Measurements from ENCODE around the gene TMC8. TPM values are rescaled to one million over a fixed set of nuclear protein-coding genes. Genes with fewer than 3 reads are reported as not detected.

TMC8 gene
- total RNA-seq, 2 donors from 2014 or later = 1.0 to 2.6 TPM

DNA sequence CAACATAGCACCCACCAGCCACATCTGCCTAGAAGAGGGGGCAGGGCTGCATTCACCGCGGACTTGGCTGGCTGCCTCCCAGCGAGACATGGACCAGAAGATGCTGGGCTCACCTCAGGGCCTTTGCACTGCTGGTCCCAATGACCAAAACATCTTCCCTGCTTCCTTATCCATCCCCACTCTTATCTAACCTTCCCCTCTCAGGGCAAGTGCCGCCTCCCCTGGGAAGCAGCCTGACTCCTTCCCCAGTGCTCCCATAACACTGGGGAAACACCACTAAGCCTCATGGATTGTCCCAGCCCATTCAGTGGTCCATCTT lies 7.7 kb upstream of the TMC8 start:
- Histone ChIP-seq H3K36me3 (peaks cover 21% of the 10 kb centered on the region), H3K27ac (no peak overlapping the region), H3K9me3 (no peaks in the 10 kb centered on the region), H3K27me3 (no peaks in the 10 kb centered on the region), H3K4me1 (peaks cover 0 to 38% of the 10 kb centered on the region in 2 donors), H3K4me3 (no peak overlapping the region)
- TF ChIP-seq, protein P1, sequence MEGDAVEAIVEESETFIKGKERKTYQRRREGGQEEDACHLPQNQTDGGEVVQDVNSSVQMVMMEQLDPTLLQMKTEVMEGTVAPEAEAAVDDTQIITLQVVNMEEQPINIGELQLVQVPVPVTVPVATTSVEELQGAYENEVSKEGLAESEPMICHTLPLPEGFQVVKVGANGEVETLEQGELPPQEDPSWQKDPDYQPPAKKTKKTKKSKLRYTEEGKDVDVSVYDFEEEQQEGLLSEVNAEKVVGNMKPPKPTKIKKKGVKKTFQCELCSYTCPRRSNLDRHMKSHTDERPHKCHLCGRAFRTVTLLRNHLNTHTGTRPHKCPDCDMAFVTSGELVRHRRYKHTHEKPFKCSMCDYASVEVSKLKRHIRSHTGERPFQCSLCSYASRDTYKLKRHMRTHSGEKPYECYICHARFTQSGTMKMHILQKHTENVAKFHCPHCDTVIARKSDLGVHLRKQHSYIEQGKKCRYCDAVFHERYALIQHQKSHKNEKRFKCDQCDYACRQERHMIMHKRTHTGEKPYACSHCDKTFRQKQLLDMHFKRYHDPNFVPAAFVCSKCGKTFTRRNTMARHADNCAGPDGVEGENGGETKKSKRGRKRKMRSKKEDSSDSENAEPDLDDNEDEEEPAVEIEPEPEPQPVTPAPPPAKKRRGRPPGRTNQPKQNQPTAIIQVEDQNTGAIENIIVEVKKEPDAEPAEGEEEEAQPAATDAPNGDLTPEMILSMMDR (IDR thresholded peaks at IDR 0.05) = no peak
- no peak for DNase-seq (ENCODE audit: low spot score)

- peaks cover 21% of the 10 kb centered on the region for H3K36me3 ChIP-seq
- H3K4me1 ChIP-seq = peaks cover 1 to 43% of the 10 kb centered on the region in 2 donors
- no peak overlapping the region for H3K4me3 ChIP-seq
- DNase-seq (ENCODE audit: low spot score) = no peak
- no peak overlapping the region for H3K27ac ChIP-seq
- TF ChIP-seq, protein P1 (IDR thresholded peaks at IDR 0.05) = no peak
- H3K27me3 ChIP-seq = no peaks in the 10 kb centered on the region
- H3K9me3 ChIP-seq = no peaks in the 10 kb centered on the region
These were observed 7.2 kb upstream of the TMC8 start for GRCh38 chr17:78123258-78123929.

DNA sequence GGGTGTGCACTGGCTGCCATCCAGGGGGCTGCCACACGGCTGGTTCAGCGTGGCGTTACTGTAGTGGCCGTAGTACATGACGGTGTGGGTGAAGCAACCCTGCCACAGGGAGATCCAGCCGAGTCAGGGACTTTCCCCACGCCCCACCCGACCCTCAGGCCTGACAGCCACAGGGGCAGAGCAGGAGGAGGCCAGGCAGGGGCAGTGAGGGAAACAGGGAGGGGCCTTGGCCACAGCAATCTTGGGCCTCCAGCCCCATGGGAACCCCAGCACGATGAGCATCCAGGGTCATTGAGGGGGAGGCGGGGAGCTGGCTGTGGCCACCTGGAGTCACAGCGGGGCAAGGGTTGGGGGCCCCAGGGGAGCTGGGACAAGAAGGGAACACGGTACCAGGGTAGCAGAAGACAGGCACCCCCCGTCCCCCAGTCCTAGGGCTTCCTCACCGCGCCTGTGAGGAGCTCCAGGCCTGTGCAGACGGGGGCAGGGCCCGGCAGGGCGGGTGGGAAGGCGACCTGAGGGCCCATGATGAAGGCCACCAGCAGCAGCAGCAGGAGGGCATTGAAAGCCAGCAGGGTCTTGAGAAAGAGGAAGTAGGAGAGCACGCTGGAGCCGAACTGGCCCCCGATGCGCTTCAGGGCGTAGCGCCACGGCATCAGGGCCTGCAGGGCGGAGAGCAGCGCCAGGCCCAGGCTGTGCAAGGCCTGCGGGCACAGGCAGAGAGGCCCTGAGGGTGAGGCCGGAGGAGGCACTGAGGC lies 6.3 kb upstream of the TMC8 start:
- TF ChIP-seq, protein P1 (IDR thresholded peaks at IDR 0.05) = no peak
- H3K27ac ChIP-seq = peak overlapping the region in 1 of 2 donors; percentile 83
- peaks cover 2 to 51% of the 10 kb centered on the region in 2 donors for H3K4me1 ChIP-seq
- no peak overlapping the region for H3K4me3 ChIP-seq
- peaks cover 21% of the 10 kb centered on the region for H3K36me3 ChIP-seq
- no peak for DNase-seq (ENCODE audit: low spot score)
- no peaks in the 10 kb centered on the region for H3K9me3 ChIP-seq
- H3K27me3 ChIP-seq = no peaks in the 10 kb centered on the region

DNA sequence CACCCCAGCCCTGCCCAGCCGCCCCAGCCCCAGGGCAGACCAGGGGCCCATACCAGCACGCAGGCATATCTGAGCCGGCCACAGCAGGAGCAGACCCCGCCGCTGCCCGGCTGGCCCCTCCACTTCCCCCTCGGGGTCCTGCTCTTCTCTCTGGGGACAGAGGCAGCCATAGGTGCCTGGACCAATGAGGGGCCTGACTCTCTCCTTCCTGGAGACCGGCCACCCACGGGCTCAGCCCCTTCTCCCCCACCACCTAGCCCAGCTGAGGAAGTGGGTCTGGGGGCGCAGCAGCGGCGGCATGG lies 5.8 kb upstream of the TMC8 start:
- no peak for DNase-seq (ENCODE audit: low spot score)
- H3K36me3 ChIP-seq = peaks cover 21% of the 10 kb centered on the region
- no peaks in the 10 kb centered on the region for H3K9me3 ChIP-seq
- no peak overlapping the region for H3K4me3 ChIP-seq
- H3K27ac ChIP-seq = peak overlapping the region in 1 of 2 donors; percentile 83
- H3K27me3 ChIP-seq = no peaks in the 10 kb centered on the region
- peaks cover 2 to 57% of the 10 kb centered on the region in 2 donors for H3K4me1 ChIP-seq
- TF ChIP-seq, protein P1 (IDR thresholded peaks at IDR 0.05) = no peak

GRCh38 chr17:78125138-78125913 lies 5.2 kb upstream of the TMC8 start:
- no peaks in the 10 kb centered on the region for H3K9me3 ChIP-seq
- no peak overlapping the region for H3K4me3 ChIP-seq
- H3K36me3 ChIP-seq = peaks cover 21% of the 10 kb centered on the region
- TF ChIP-seq, protein P1 (IDR thresholded peaks at IDR 0.05) = no peak
- no peaks in the 10 kb centered on the region for H3K27me3 ChIP-seq
- no peak for DNase-seq (ENCODE audit: low spot score)
- peaks cover 2 to 62% of the 10 kb centered on the region in 2 donors for H3K4me1 ChIP-seq
- peak overlapping the region; percentile 11 to 83 for H3K27ac ChIP-seq
